ENCODE data around the gene TMPRSS9.

GRCh38 chr19:2457394-2458037 is 97.5 kb downstream of the TMPRSS9 start:
- TF ChIP-seq CTCF (IDR thresholded peaks at IDR 0.05) (no peak), POLR2A (IDR thresholded peaks at IDR 0.05) (no peak)

Data from thyroid gland (tissue), 4 donors.